Astrocyte (in vitro differentiated cells and primary cell): ENCODE results near the gene SLC38A3.

ENCODE experiments used
- CTCF ChIP-seq: IDR thresholded peaks from 2 replicates; pipeline ENCODE4 v1.5.1; 2011; ENCODE audit warnings: low read depth, mild to moderate bottlenecking, inconsistent platforms, low read length, moderate library complexity; ENCODE audit not compliant: insufficient read depth
- EZH2 ChIP-seq: IDR thresholded peaks from 2 replicates; pipeline ENCODE4 v1.6.1; 2012; ENCODE audit warnings: mild to moderate bottlenecking, low read length, inconsistent platforms; ENCODE audit not compliant: insufficient read depth

GRCh38 chr3:50183755-50184154, 21.3 kb upstream of the SLC38A3 start:
- no peak for TF ChIP-seq EZH2
- no peak for TF ChIP-seq CTCF
